HL-60/S4 treated with phorbol 12-myristate 13-acetate at 8.2 ng/mL for 4 days and 3 days (cell line): ENCODE measurements around the gene ST8SIA4.

Experiments
- in situ Hi-C: fragments of 300-500 bp; cut with MboI; formaldehyde crosslinking; loops from 2 replicates; pipeline ENCODE4 v1.15.0; 2022; ENCODE audit warnings: low sequenced_read_pairs

ST8SIA4 gene

GRCh38 chr5:100903039-100903887, at the start of gene ST8SIA4:
TSS of gene ST8SIA4 (minus strand) at chr5:100903282. CDS start at chr5:100902955, 327 bp downstream.
- in situ Hi-C loops: no loop called here

GRCh38 chr5:100950985-100951384, 47.9 kb upstream of the ST8SIA4 start:
- in situ Hi-C loops: no loop called here

- in situ Hi-C loops: no loop called here
Observed at GRCh38 chr5:100913298-100913697, 10.2 kb upstream of the ST8SIA4 start.

GRCh38 chr5:100909034-100909433, 6.0 kb upstream of the ST8SIA4 start:
- in situ Hi-C loops: no loop called here

- in situ Hi-C loops: no loop called here
Observed at GRCh38 chr5:100905259-100905914, 2.3 kb upstream of the ST8SIA4 start.

GRCh38 chr5:100904259-100904861, 1.3 kb upstream of the ST8SIA4 start:
- in situ Hi-C loops: no loop called here

GRCh38 chr5:100902440-100903038, 543 bp downstream of the ST8SIA4 start:
- in situ Hi-C loops: no loop called here

- in situ Hi-C loops: no loop called here
Observed at GRCh38 chr5:100901821-100902341, 1.2 kb downstream of the ST8SIA4 start.

GRCh38 chr5:100900796-100901781, 2.0 kb downstream of the ST8SIA4 start:
- in situ Hi-C loops: no loop called here

- in situ Hi-C loops: no loop called here
Observed at GRCh38 chr5:100900142-100900795, 2.8 kb downstream of the ST8SIA4 start.

- in situ Hi-C loops: no loop called here
Observed at GRCh38 chr5:100899675-100900074, 3.4 kb downstream of the ST8SIA4 start.

GRCh38 chr5:100898504-100899346, 4.4 kb downstream of the ST8SIA4 start:
- in situ Hi-C loops: no loop called here

GRCh38 chr5:100896054-100896453, 7.0 kb downstream of the ST8SIA4 start:
- in situ Hi-C loops: no loop called here

GRCh38 chr5:100890461-100891008, 12.5 kb downstream of the ST8SIA4 start:
- in situ Hi-C loops: no loop called here

GRCh38 chr5:100889896-100890295, 13.2 kb downstream of the ST8SIA4 start:
- in situ Hi-C loops: no loop called here

GRCh38 chr5:100889165-100889743, 13.8 kb downstream of the ST8SIA4 start:
- in situ Hi-C loops: no loop called here

GRCh38 chr5:100877274-100877673, 25.8 kb downstream of the ST8SIA4 start:
- in situ Hi-C loops: no loop called here
